ENCODE measurements around the gene TMTC4.

DNA sequence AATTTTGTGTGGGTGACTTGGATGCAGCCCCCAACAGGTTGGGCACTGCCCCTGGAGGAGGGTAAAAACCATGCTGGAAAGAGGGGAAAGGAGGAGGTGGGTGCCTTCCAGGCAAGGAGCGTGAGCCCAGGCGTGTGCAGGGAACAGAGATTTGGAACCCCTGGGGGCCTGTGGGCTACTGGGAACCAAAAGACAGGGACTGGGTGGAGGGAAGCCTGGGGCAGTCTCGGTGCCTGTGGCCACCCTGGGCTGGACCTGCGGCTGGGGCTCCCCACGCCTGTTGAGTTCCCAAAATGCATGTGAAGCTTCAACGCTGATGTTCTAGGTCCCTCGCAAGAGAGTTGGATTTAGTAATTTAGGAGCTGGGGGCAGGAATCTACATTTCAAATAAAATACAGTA, 110.8 kb downstream of the TMTC4 start:
- TF ChIP-seq, protein P1, sequence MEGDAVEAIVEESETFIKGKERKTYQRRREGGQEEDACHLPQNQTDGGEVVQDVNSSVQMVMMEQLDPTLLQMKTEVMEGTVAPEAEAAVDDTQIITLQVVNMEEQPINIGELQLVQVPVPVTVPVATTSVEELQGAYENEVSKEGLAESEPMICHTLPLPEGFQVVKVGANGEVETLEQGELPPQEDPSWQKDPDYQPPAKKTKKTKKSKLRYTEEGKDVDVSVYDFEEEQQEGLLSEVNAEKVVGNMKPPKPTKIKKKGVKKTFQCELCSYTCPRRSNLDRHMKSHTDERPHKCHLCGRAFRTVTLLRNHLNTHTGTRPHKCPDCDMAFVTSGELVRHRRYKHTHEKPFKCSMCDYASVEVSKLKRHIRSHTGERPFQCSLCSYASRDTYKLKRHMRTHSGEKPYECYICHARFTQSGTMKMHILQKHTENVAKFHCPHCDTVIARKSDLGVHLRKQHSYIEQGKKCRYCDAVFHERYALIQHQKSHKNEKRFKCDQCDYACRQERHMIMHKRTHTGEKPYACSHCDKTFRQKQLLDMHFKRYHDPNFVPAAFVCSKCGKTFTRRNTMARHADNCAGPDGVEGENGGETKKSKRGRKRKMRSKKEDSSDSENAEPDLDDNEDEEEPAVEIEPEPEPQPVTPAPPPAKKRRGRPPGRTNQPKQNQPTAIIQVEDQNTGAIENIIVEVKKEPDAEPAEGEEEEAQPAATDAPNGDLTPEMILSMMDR (IDR thresholded peaks at IDR 0.05; ENCODE audit: insufficient read depth, low read length, poor library complexity, severe bottlenecking): no peak
- no peak for TF ChIP-seq EZH2phosphoT487 (conservative IDR thresholded peaks at IDR 0.05; ENCODE audit: low read length)

Data from SU-DHL-6 (cell line).